ENCODE results near the gene DNAH12.

DNAH12 gene

GRCh38 chr3:57572096-57572495 is 28.0 kb upstream of the DNAH12 start:
- H3K36me3 ChIP-seq (replicated peaks in 1 of 2; ENCODE audit: control insufficient read depth in 2 of 2, insufficient read depth in 2 of 2, low read length in 2 of 2): peaks cover 8 to 96% of the 10 kb centered on the region in 2 donors
- no peak overlapping the region for H3K4me3 ChIP-seq (ENCODE audit: low read length in 2 of 2)
- H2AK5ac ChIP-seq (ENCODE audit: low read depth, low read length): no peak overlapping the region
- H2BK15ac ChIP-seq (ENCODE audit: low read length): no peak overlapping the region
- H3K9ac ChIP-seq (ENCODE audit: low read depth, low read length, poor library complexity): no peak overlapping the region
- H3K4ac ChIP-seq (ENCODE audit: low read length): no peak overlapping the region
- H3K18ac ChIP-seq (ENCODE audit: low read length): no peak overlapping the region
- no peak overlapping the region for H3K23ac ChIP-seq (ENCODE audit: low read depth, low read length, poor library complexity)
- no peak overlapping the region for H4K8ac ChIP-seq (ENCODE audit: low read depth, low read length)
- H2BK12ac ChIP-seq (ENCODE audit: low read length): no peak overlapping the region
- peaks cover 3% of the 10 kb centered on the region for H3K79me1 ChIP-seq (ENCODE audit: low read depth, low read length)
- no peaks in the 10 kb centered on the region for H3K9me3 ChIP-seq (replicated peaks in 1 of 2; ENCODE audit: control insufficient read depth in 2 of 2, insufficient read depth in 1 of 2, low read depth in 1 of 2, low read length in 2 of 2)
- H2BK5ac ChIP-seq (ENCODE audit: low read length): no peak overlapping the region
- no peaks in the 10 kb centered on the region for H3K27me3 ChIP-seq (ENCODE audit: control insufficient read depth in 3 of 3, insufficient read depth in 3 of 3, low read depth in 1 of 3, low read length in 3 of 3)
- no peaks in the 10 kb centered on the region for H3K4me1 ChIP-seq (ENCODE audit: control insufficient read depth in 2 of 2, insufficient read depth in 1 of 2, low read depth in 1 of 2, low read length in 2 of 2)
- H2BK120ac ChIP-seq (ENCODE audit: low read depth, low read length): no peak overlapping the region
- WGBS, 2 donors (ENCODE audit: extremely low coverage in 2 of 2, insufficient read length in 2 of 2, insufficient replicate concordance in 1 of 2): no CpG with 5 or more reads among the region's 3 CpGs
- H3K14ac ChIP-seq (ENCODE audit: low read length): no peak overlapping the region
- H3K27ac ChIP-seq (replicated peaks; ENCODE audit: low read length): no peak overlapping the region
- no peak for DNase-seq (ENCODE audit: low spot score)
- no peak overlapping the region for H2AFZ ChIP-seq (ENCODE audit: low read length)
- H3K4me2 ChIP-seq (ENCODE audit: insufficient read depth, low read length, poor library complexity, severe bottlenecking): no peak overlapping the region
- no peak overlapping the region for H4K91ac ChIP-seq (ENCODE audit: low read depth, low read length, poor library complexity)

GRCh38 chr3:57570878-57571277 is 26.7 kb upstream of the DNAH12 start:
- Histone ChIP-seq H3K27me3 (ENCODE audit: control insufficient read depth in 3 of 3, insufficient read depth in 3 of 3, low read depth in 1 of 3, low read length in 3 of 3) (no peaks in the 10 kb centered on the region), H2BK12ac (ENCODE audit: low read length) (no peak overlapping the region), H3K9me3 (replicated peaks in 1 of 2; ENCODE audit: control insufficient read depth in 2 of 2, insufficient read depth in 1 of 2, low read depth in 1 of 2, low read length in 2 of 2) (no peaks in the 10 kb centered on the region), H3K4me3 (ENCODE audit: low read length in 2 of 2) (no peak overlapping the region), H4K91ac (ENCODE audit: low read depth, low read length, poor library complexity) (no peak overlapping the region), H2BK15ac (ENCODE audit: low read length) (no peak overlapping the region), H3K18ac (ENCODE audit: low read length) (no peak overlapping the region), H2BK120ac (ENCODE audit: low read depth, low read length) (no peak overlapping the region), H2AFZ (ENCODE audit: low read length) (no peak overlapping the region), H3K4me1 (ENCODE audit: control insufficient read depth in 2 of 2, insufficient read depth in 1 of 2, low read depth in 1 of 2, low read length in 2 of 2) (no peaks in the 10 kb centered on the region), H2BK5ac (ENCODE audit: low read length) (no peak overlapping the region), H3K4me2 (ENCODE audit: insufficient read depth, low read length, poor library complexity, severe bottlenecking) (no peak overlapping the region), H3K14ac (ENCODE audit: low read length) (no peak overlapping the region), H3K23ac (ENCODE audit: low read depth, low read length, poor library complexity) (no peak overlapping the region), H3K79me1 (ENCODE audit: low read depth, low read length) (peaks cover 3% of the 10 kb centered on the region), H4K8ac (ENCODE audit: low read depth, low read length) (no peak overlapping the region), H3K4ac (ENCODE audit: low read length) (no peak overlapping the region), H2AK5ac (ENCODE audit: low read depth, low read length) (no peak overlapping the region), H3K36me3 (replicated peaks in 1 of 2; ENCODE audit: control insufficient read depth in 2 of 2, insufficient read depth in 2 of 2, low read length in 2 of 2) (peaks cover 8 to 95% of the 10 kb centered on the region in 2 donors), H3K27ac (replicated peaks; ENCODE audit: low read length) (no peak overlapping the region), H3K9ac (ENCODE audit: low read depth, low read length, poor library complexity) (no peak overlapping the region)
- DNase-seq (ENCODE audit: low spot score): no peak
- no CpG with 5 or more reads among the region's 2 CpGs for WGBS, 2 donors (ENCODE audit: extremely low coverage in 2 of 2, insufficient read length in 2 of 2, insufficient replicate concordance in 1 of 2)

GRCh38 chr3:57569859-57570450 is 25.8 kb upstream of the DNAH12 start:
- Histone ChIP-seq H2BK15ac (ENCODE audit: low read length) (no peak overlapping the region), H4K91ac (ENCODE audit: low read depth, low read length, poor library complexity) (no peak overlapping the region), H3K27me3 (ENCODE audit: control insufficient read depth in 3 of 3, insufficient read depth in 3 of 3, low read depth in 1 of 3, low read length in 3 of 3) (no peaks in the 10 kb centered on the region), H3K4ac (ENCODE audit: low read length) (no peak overlapping the region), H3K79me1 (ENCODE audit: low read depth, low read length) (peaks cover 3% of the 10 kb centered on the region), H2BK12ac (ENCODE audit: low read length) (no peak overlapping the region), H3K23ac (ENCODE audit: low read depth, low read length, poor library complexity) (no peak overlapping the region), H3K9ac (ENCODE audit: low read depth, low read length, poor library complexity) (no peak overlapping the region), H2AFZ (ENCODE audit: low read length) (no peak overlapping the region), H3K4me1 (ENCODE audit: control insufficient read depth in 2 of 2, insufficient read depth in 1 of 2, low read depth in 1 of 2, low read length in 2 of 2) (no peaks in the 10 kb centered on the region), H3K27ac (replicated peaks; ENCODE audit: low read length) (no peak overlapping the region), H3K4me3 (ENCODE audit: low read length in 2 of 2) (no peak overlapping the region), H2BK5ac (ENCODE audit: low read length) (no peak overlapping the region), H3K9me3 (replicated peaks in 1 of 2; ENCODE audit: control insufficient read depth in 2 of 2, insufficient read depth in 1 of 2, low read depth in 1 of 2, low read length in 2 of 2) (no peaks in the 10 kb centered on the region), H2AK5ac (ENCODE audit: low read depth, low read length) (no peak overlapping the region), H3K18ac (ENCODE audit: low read length) (no peak overlapping the region), H3K4me2 (ENCODE audit: insufficient read depth, low read length, poor library complexity, severe bottlenecking) (no peak overlapping the region), H2BK120ac (ENCODE audit: low read depth, low read length) (no peak overlapping the region), H3K36me3 (replicated peaks in 1 of 2; ENCODE audit: control insufficient read depth in 2 of 2, insufficient read depth in 2 of 2, low read length in 2 of 2) (peaks cover 8 to 95% of the 10 kb centered on the region in 2 donors), H3K14ac (ENCODE audit: low read length) (no peak overlapping the region), H4K8ac (ENCODE audit: low read depth, low read length) (no peak overlapping the region)
- no peak for DNase-seq (ENCODE audit: low spot score)
- WGBS, 2 donors (ENCODE audit: extremely low coverage in 2 of 2, insufficient read length in 2 of 2, insufficient replicate concordance in 1 of 2): no CpG with 5 or more reads among the region's 6 CpGs

GRCh38 chr3:57559526-57559925 is 15.4 kb upstream of the DNAH12 start:
- Histone ChIP-seq H4K91ac (ENCODE audit: low read depth, low read length, poor library complexity) (no peak overlapping the region), H3K27me3 (ENCODE audit: control insufficient read depth in 3 of 3, insufficient read depth in 3 of 3, low read depth in 1 of 3, low read length in 3 of 3) (no peaks in the 10 kb centered on the region), H4K8ac (ENCODE audit: low read depth, low read length) (no peak overlapping the region), H3K9me3 (replicated peaks in 1 of 2; ENCODE audit: control insufficient read depth in 2 of 2, insufficient read depth in 1 of 2, low read depth in 1 of 2, low read length in 2 of 2) (no peaks in the 10 kb centered on the region), H3K4me3 (ENCODE audit: low read length in 2 of 2) (no peak overlapping the region), H2AFZ (ENCODE audit: low read length) (no peak overlapping the region), H3K27ac (replicated peaks; ENCODE audit: low read length) (no peak overlapping the region), H2BK5ac (ENCODE audit: low read length) (no peak overlapping the region), H3K79me1 (ENCODE audit: low read depth, low read length) (peaks cover 8% of the 10 kb centered on the region), H3K14ac (ENCODE audit: low read length) (no peak overlapping the region), H3K36me3 (replicated peaks in 1 of 2; ENCODE audit: control insufficient read depth in 2 of 2, insufficient read depth in 2 of 2, low read length in 2 of 2) (peaks cover 2 to 56% of the 10 kb centered on the region in 2 donors), H2BK12ac (ENCODE audit: low read length) (no peak overlapping the region), H3K18ac (ENCODE audit: low read length) (no peak overlapping the region), H3K4me1 (ENCODE audit: control insufficient read depth in 2 of 2, insufficient read depth in 1 of 2, low read depth in 1 of 2, low read length in 2 of 2) (peaks cover 8% of the 10 kb centered on the region in 2 donors), H3K4ac (ENCODE audit: low read length) (no peak overlapping the region), H3K9ac (ENCODE audit: low read depth, low read length, poor library complexity) (no peak overlapping the region), H2AK5ac (ENCODE audit: low read depth, low read length) (no peak overlapping the region), H2BK15ac (ENCODE audit: low read length) (no peak overlapping the region), H3K4me2 (ENCODE audit: insufficient read depth, low read length, poor library complexity, severe bottlenecking) (no peak overlapping the region), H2BK120ac (ENCODE audit: low read depth, low read length) (no peak overlapping the region), H3K23ac (ENCODE audit: low read depth, low read length, poor library complexity) (no peak overlapping the region)
- WGBS, 2 donors (ENCODE audit: extremely low coverage in 2 of 2, insufficient read length in 2 of 2, insufficient replicate concordance in 1 of 2): no CpG with 5 or more reads among the region's 1 CpG
- no peak for DNase-seq (ENCODE audit: low spot score)

Measured in neuronal stem cell (in vitro differentiated cells).